ENCODE results near the gene LPP.
"Not testable (repeated sequence)": the region's sequence is repeated elsewhere in the genome, so short reads cannot be mapped to it uniquely, and the experiment has no call there.

LPP gene

DNA sequence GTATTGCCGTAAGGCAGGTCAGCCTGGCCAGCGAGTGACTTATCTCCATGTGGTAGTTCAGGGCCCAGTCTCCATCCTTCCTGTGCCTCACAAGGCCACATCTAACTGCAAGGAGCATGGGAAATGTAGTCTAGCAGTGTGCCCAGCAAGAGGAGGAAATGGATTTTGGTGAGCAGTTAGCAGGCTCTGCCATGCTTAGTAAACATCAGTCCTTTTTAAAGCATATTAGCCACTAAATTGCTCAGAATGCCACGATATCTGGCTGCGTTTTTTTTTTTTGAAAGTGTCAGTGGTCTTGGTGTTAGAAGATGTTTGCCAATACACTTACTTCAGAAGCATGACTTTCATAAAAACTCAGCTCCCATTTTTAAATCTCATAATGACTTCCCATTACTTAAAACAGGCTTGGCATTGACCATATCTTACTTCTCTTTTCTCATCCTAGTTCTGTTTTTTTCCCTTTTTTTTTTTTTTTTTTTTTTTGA lies 547.6 kb downstream of the LPP start:
- H3K79me2 ChIP-seq (ENCODE audit: control insufficient read depth, low read length): peaks cover 31% of the 10 kb centered on the region
- peaks cover 91% of the 10 kb centered on the region for H3K4me1 ChIP-seq (ENCODE audit: control insufficient read depth, low read length)
- H3K4me3 ChIP-seq (ENCODE audit: low read length): peak overlapping the region; percentile 68
- no peaks in the 10 kb centered on the region for H3K9me2 ChIP-seq (replicated peaks; ENCODE audit: control insufficient read depth, low read length)
- TF ChIP-seq EZH2phosphoT487 (IDR thresholded peaks at IDR 0.05; ENCODE audit: borderline replicate concordance, low read length): no peak
- TF ChIP-seq, protein P1, sequence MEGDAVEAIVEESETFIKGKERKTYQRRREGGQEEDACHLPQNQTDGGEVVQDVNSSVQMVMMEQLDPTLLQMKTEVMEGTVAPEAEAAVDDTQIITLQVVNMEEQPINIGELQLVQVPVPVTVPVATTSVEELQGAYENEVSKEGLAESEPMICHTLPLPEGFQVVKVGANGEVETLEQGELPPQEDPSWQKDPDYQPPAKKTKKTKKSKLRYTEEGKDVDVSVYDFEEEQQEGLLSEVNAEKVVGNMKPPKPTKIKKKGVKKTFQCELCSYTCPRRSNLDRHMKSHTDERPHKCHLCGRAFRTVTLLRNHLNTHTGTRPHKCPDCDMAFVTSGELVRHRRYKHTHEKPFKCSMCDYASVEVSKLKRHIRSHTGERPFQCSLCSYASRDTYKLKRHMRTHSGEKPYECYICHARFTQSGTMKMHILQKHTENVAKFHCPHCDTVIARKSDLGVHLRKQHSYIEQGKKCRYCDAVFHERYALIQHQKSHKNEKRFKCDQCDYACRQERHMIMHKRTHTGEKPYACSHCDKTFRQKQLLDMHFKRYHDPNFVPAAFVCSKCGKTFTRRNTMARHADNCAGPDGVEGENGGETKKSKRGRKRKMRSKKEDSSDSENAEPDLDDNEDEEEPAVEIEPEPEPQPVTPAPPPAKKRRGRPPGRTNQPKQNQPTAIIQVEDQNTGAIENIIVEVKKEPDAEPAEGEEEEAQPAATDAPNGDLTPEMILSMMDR (IDR thresholded peaks at IDR 0.05; ENCODE audit: low read depth, low read length, poor library complexity, severe bottlenecking): no peak
- H3F3A ChIP-seq (ENCODE audit: control insufficient read depth, insufficient read depth): peaks cover 31% of the 10 kb centered on the region
- H3K36me3 ChIP-seq (ENCODE audit: control insufficient read depth, low read length): no peaks in the 10 kb centered on the region
- H3K27me3 ChIP-seq (ENCODE audit: control insufficient read depth, low read length): no peaks in the 10 kb centered on the region
- H4K20me1 ChIP-seq (ENCODE audit: control insufficient read depth, insufficient read depth, low read depth, low read length): no peaks in the 10 kb centered on the region
- H3K9me3 ChIP-seq (ENCODE audit: control insufficient read depth, insufficient read depth, low read length): no peaks in the 10 kb centered on the region
- peak overlapping the region; percentile 89 for H3K4me2 ChIP-seq (ENCODE audit: low read length)
- H3K27ac ChIP-seq (ENCODE audit: low read depth, low read length): peak overlapping the region; percentile 96

DNA sequence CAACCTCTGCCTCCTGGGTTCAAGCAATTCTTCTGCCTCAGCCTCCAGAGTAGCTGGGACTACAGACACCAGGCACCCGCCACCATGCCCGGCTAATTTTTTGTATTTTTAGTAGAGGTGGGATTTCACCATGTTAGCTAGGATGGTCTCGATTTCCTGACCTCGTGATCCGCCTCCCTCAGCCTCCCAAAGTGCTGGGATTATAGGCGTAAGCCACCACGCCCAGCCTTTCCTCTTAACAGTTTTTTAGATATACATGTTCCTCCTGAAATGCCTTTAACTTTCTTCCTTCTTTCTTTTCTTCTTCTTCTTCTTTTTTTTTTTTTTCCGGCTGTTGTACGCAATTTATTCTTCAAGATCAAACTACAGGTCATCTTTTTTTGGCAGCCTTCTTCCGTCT lies 548.1 kb downstream of the LPP start:
- H3K4me1 ChIP-seq (ENCODE audit: control insufficient read depth, low read length): peaks cover 86% of the 10 kb centered on the region
- H3K9me2 ChIP-seq (replicated peaks; ENCODE audit: control insufficient read depth, low read length): not testable (repeated sequence)
- H3K4me3 ChIP-seq (ENCODE audit: low read length): peak overlapping the region; percentile 68

DNA sequence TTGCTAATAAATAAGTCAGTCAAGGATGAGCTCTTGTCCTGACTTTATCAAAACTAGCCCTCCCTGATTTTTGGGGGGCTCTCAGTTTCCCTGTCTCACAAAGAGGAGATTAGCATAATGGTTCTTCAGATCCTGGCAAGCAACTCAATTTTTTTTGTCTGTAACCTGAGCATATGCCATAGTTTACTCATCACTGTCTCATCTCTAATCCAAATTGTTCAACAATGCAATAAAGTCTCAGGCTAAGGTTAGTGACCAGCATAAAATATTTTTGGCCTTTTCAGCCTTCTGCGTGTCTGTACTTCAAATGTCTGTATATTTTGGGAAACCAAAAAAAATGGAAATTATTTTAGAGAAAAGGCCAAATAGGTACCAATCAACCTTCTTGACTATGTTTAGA lies 552.2 kb downstream of the LPP start:
- no peaks in the 10 kb centered on the region for H3K27me3 ChIP-seq (ENCODE audit: control insufficient read depth, low read length)
- no peaks in the 10 kb centered on the region; the same call in 1 of the 2 replicates for H3K79me2 ChIP-seq (ENCODE audit: control insufficient read depth, low read length)
- no peaks in the 10 kb centered on the region for H3K9me2 ChIP-seq (replicated peaks; ENCODE audit: control insufficient read depth, low read length)
- no peak overlapping the region for H3K4me3 ChIP-seq (ENCODE audit: low read length)
- H4K20me1 ChIP-seq (ENCODE audit: control insufficient read depth, insufficient read depth, low read depth, low read length): no peaks in the 10 kb centered on the region
- peaks cover 51% of the 10 kb centered on the region for H3K4me1 ChIP-seq (ENCODE audit: control insufficient read depth, low read length)
- no peaks in the 10 kb centered on the region for H3K9me3 ChIP-seq (ENCODE audit: control insufficient read depth, insufficient read depth, low read length)
- 0 out of 2 replicates have a peak, but pooled peaks cover 5% of the 10 kb centered on the region for H3F3A ChIP-seq (ENCODE audit: control insufficient read depth, insufficient read depth)
- no peaks in the 10 kb centered on the region for H3K36me3 ChIP-seq (ENCODE audit: control insufficient read depth, low read length)
- TF ChIP-seq EZH2phosphoT487 (IDR thresholded peaks at IDR 0.05; ENCODE audit: borderline replicate concordance, low read length): no peak
- TF ChIP-seq, protein P1 (IDR thresholded peaks at IDR 0.05; ENCODE audit: low read depth, low read length, poor library complexity, severe bottlenecking): no peak
- no peak overlapping the region for H3K27ac ChIP-seq (ENCODE audit: low read depth, low read length)
- H3K4me2 ChIP-seq (ENCODE audit: low read length): no peak overlapping the region

More for the DNA sequence above, 548.1 kb downstream of the LPP start:
- Histone ChIP-seq H3K79me2 (ENCODE audit: control insufficient read depth, low read length) (peaks cover 31% of the 10 kb centered on the region), H3K27ac (ENCODE audit: low read depth, low read length) (peak overlapping the region; percentile 96), H3F3A (ENCODE audit: control insufficient read depth, insufficient read depth) (peaks cover 26% of the 10 kb centered on the region), H3K4me2 (ENCODE audit: low read length) (peak overlapping the region; percentile 89)
- not testable (repeated sequence) for H3K9me3 ChIP-seq (ENCODE audit: control insufficient read depth, insufficient read depth, low read length); H3K27me3 ChIP-seq (ENCODE audit: control insufficient read depth, low read length); H4K20me1 ChIP-seq (ENCODE audit: control insufficient read depth, insufficient read depth, low read depth, low read length); H3K36me3 ChIP-seq (ENCODE audit: control insufficient read depth, low read length)

DNA sequence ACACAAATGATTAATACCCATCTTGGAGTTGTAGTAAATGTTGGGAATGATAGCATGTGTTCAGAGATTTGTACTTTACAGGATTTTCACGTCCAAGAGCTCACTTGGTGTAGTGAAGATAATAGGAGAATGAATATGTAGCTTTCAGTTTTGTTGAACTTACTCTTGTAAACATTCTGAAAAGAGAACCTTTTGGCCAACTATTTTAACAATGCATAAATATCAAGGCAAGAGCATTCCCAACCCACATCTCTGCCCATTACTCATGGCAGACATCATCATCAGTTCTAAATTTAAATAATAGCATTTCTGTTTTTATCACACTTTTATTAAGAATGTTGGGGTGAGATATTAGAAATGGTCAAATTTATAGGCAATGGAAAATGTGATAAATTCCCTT lies 552.6 kb downstream of the LPP start:
- Histone ChIP-seq H3K27ac (ENCODE audit: low read depth, low read length) (no peak overlapping the region), H3K4me3 (ENCODE audit: low read length) (no peak overlapping the region)

More for the DNA sequence above, 552.6 kb downstream of the LPP start:
- H3K9me3 ChIP-seq (ENCODE audit: control insufficient read depth, insufficient read depth, low read length): no peaks in the 10 kb centered on the region
- H4K20me1 ChIP-seq (ENCODE audit: control insufficient read depth, insufficient read depth, low read depth, low read length): no peaks in the 10 kb centered on the region
- no peak for TF ChIP-seq EZH2phosphoT487 (IDR thresholded peaks at IDR 0.05; ENCODE audit: borderline replicate concordance, low read length)
- TF ChIP-seq, protein P1 (IDR thresholded peaks at IDR 0.05; ENCODE audit: low read depth, low read length, poor library complexity, severe bottlenecking): no peak
- no peaks in the 10 kb centered on the region for H3K27me3 ChIP-seq (ENCODE audit: control insufficient read depth, low read length)
- no peaks in the 10 kb centered on the region for H3K79me2 ChIP-seq (ENCODE audit: control insufficient read depth, low read length)
- H3F3A ChIP-seq (ENCODE audit: control insufficient read depth, insufficient read depth): 0 out of 2 replicates have a peak, but pooled peaks cover 5% of the 10 kb centered on the region
- peaks cover 51% of the 10 kb centered on the region for H3K4me1 ChIP-seq (ENCODE audit: control insufficient read depth, low read length)
- no peaks in the 10 kb centered on the region for H3K9me2 ChIP-seq (replicated peaks; ENCODE audit: control insufficient read depth, low read length)
- H3K36me3 ChIP-seq (ENCODE audit: control insufficient read depth, low read length): no peaks in the 10 kb centered on the region
- H3K4me2 ChIP-seq (ENCODE audit: low read length): no peak overlapping the region
